IMR-90 (cell line): ENCODE measurements around the gene DDC. TPM values are rescaled to one million over a fixed set of nuclear protein-coding genes. Genes with fewer than 3 reads are reported as not detected.

Source experiments
- ATAC-seq: fragments of 200-7000 bp; cut with Tn5 transposase; 2 replicates; pipeline ENCODE4 v1.9.1; 2020; ENCODE audit warnings: low read depth, mild to moderate bottlenecking, moderate library complexity
- BruUV-seq: library from RNA; stranded (reverse); fragments of 400-500 nt; replicated peaks from 2 replicates; lab custom pipeline; 2021; lab: Mats Ljungman, UMichigan
- CTCF ChIA-PET: fragments of 300-600 bp; formaldehyde crosslinking; extraction: SDS; loops from one replicate; lab custom pipeline; 2021; ENCODE audit warnings: antibody characterized with exemption; lab: Yijun Ruan, JAX
- POLR2A ChIA-PET: fragments of 300-600 bp; sonication (Branson Sonifier 250); formaldehyde crosslinking; loops from one replicate; lab custom pipeline; 2022; ENCODE audit warnings: antibody characterized with exemption; ENCODE audit not compliant: unreplicated experiment; lab: Charles Lee
- DNase-seq: peaks from one replicate; pipeline ENCODE4 v3.0.0; 2013
- H2AFZ ChIP-seq: replicated peaks from 2 replicates; pipeline ENCODE3; 2013; ENCODE audit warnings: low read length, mild to moderate bottlenecking; ENCODE audit not compliant: poor library complexity
- H2AK5ac ChIP-seq: 2 replicates; pipeline ENCODE4 v1.6.1; 2013; ENCODE audit warnings: low read depth, low read length, inconsistent platforms
- H2AK9ac ChIP-seq: replicated peaks from 2 replicates; pipeline ENCODE3; 2013; ENCODE audit warnings: mild to moderate bottlenecking, low read depth, low read length, moderate library complexity; ENCODE audit not compliant: poor library complexity
- H2BK120ac ChIP-seq: 2 replicates; pipeline ENCODE4 v1.6.1; 2013; ENCODE audit warnings: low read depth, low read length, inconsistent platforms
- H2BK15ac ChIP-seq: 3 replicates; pipeline ENCODE4 v1.6.1; 2013; ENCODE audit warnings: low read depth, low read length, inconsistent platforms
- H2BK20ac ChIP-seq: 2 replicates; pipeline ENCODE4 v1.6.1; 2013; ENCODE audit warnings: low read depth, mild to moderate bottlenecking, inconsistent platforms, low read length, moderate library complexity
- H2BK5ac ChIP-seq: 2 replicates; pipeline ENCODE4 v1.6.1; 2013; ENCODE audit warnings: mild to moderate bottlenecking, low read depth, low read length, inconsistent platforms; ENCODE audit not compliant: poor library complexity, severe bottlenecking
- H3K14ac ChIP-seq: replicated peaks from 2 replicates; pipeline ENCODE4 v1.6.1; 2013; ENCODE audit warnings: low read depth, low read length, inconsistent platforms
- H3K18ac ChIP-seq: 2 replicates; pipeline ENCODE4 v1.6.1; 2013; ENCODE audit warnings: low read depth, low read length, control low read depth
- H3K23ac ChIP-seq: 2 replicates; pipeline ENCODE4 v1.6.1; 2013; ENCODE audit warnings: low read depth, low read length, inconsistent platforms
- H3K27ac ChIP-seq: 2 replicates; pipeline ENCODE4 v1.5.1; 2013; ENCODE audit warnings: mild to moderate bottlenecking, control low read depth, low read length; ENCODE audit not compliant: insufficient read depth
- H3K27me3 ChIP-seq: 2 replicates; pipeline ENCODE4 v1.6.1; 2013; ENCODE audit warnings: low read length; ENCODE audit not compliant: control insufficient read depth, insufficient read depth
- H3K36me3 ChIP-seq: 2 replicates; pipeline ENCODE4 v1.6.1; 2013; ENCODE audit warnings: low read length, mixed read lengths; ENCODE audit not compliant: control insufficient read depth, insufficient read depth
- H3K4ac ChIP-seq: 2 replicates; pipeline ENCODE4 v1.6.1; 2013; ENCODE audit warnings: low read depth, low read length, inconsistent platforms
- H3K4me1 ChIP-seq: 2 replicates; pipeline ENCODE4 v1.6.1; 2013; ENCODE audit warnings: low read length, mixed read lengths; ENCODE audit not compliant: control insufficient read depth, insufficient read depth
- H3K4me2 ChIP-seq: 2 replicates; pipeline ENCODE4 v1.6.1; 2013; ENCODE audit warnings: low read depth, mild to moderate bottlenecking, control low read depth, low read length, moderate library complexity
- H3K4me3 ChIP-seq: 2 replicates; pipeline ENCODE4 v1.5.1; 2013; ENCODE audit warnings: low read depth, mild to moderate bottlenecking, control low read depth, low read length, moderate library complexity; ENCODE audit not compliant: insufficient read depth
- H3K56ac ChIP-seq: 2 replicates; pipeline ENCODE4 v1.6.1; 2013; ENCODE audit warnings: low read length, inconsistent platforms; ENCODE audit not compliant: insufficient read depth; ENCODE audit errors: extremely low read depth
- H3K79me1 ChIP-seq, 2 experiments: 2 replicates each; pipeline ENCODE4 v1.6.1; 2013; ENCODE audit warnings: low read length in 2 of 2, inconsistent platforms in 1 of 2, low read depth in 1 of 2
- H3K9ac ChIP-seq: 2 replicates; pipeline ENCODE4 v1.6.1; 2013; ENCODE audit warnings: low read depth, low read length, control low read depth
- H3K9me1 ChIP-seq: 2 replicates; pipeline ENCODE4 v1.6.1; 2013; ENCODE audit warnings: low read length, inconsistent platforms; ENCODE audit not compliant: insufficient read depth
- H3K9me3 ChIP-seq: 2 replicates; pipeline ENCODE4 v1.6.1; 2013; ENCODE audit warnings: low read length; ENCODE audit not compliant: control insufficient read depth, insufficient read depth
- H4K20me1 ChIP-seq: 2 replicates; pipeline ENCODE4 v1.6.1; 2013; ENCODE audit warnings: low read length, inconsistent platforms; ENCODE audit not compliant: insufficient read depth
- H4K5ac ChIP-seq: 2 replicates; pipeline ENCODE4 v1.6.1; 2013; ENCODE audit warnings: mild to moderate bottlenecking, low read depth, low read length, control low read depth
- H4K8ac ChIP-seq, 2 experiments: 2 replicates each; pipeline ENCODE4 v1.6.1; 2013; ENCODE audit warnings: low read depth in 2 of 2, low read length in 2 of 2, control low read depth in 1 of 2, inconsistent platforms in 1 of 2
- H4K91ac ChIP-seq: 2 replicates; pipeline ENCODE4 v1.6.1; 2013; ENCODE audit warnings: low read depth, low read length, inconsistent platforms; ENCODE audit not compliant: insufficient read depth
- CHD1 ChIP-seq: IDR thresholded peaks from 2 replicates; pipeline ENCODE4 v1.6.1; 2012; ENCODE audit warnings: low read depth, low read length, improper control_type of control experiment
- FOS ChIP-seq: fragments of 150-350 bp; IDR thresholded peaks from 2 replicates; pipeline ENCODE4 v1.6.1; 2016; ENCODE audit warnings: low read depth, low read length
- MAFK ChIP-seq: IDR thresholded peaks from 2 replicates; pipeline ENCODE4 v1.6.1; 2012; ENCODE audit warnings: low read depth, low read length, improper control_type of control experiment
- MAZ ChIP-seq: IDR thresholded peaks from 2 replicates; pipeline ENCODE4 v1.6.1; 2012; ENCODE audit warnings: low read depth, mild to moderate bottlenecking, low read length, improper control_type of control experiment, moderate library complexity, borderline replicate concordance
- MXI1 ChIP-seq: IDR thresholded peaks from 2 replicates; pipeline ENCODE4 v1.6.1; 2012; ENCODE audit warnings: low read depth, mild to moderate bottlenecking, low read length, moderate library complexity, borderline replicate concordance
- NFE2L2 ChIP-seq: fragments of 150-350 bp; IDR thresholded peaks from 2 replicates; pipeline ENCODE4 v1.6.1; 2016; ENCODE audit warnings: low read depth, mild to moderate bottlenecking, low read length
- RFX5 ChIP-seq: IDR thresholded peaks from 2 replicates; pipeline ENCODE4 v1.8.0; 2012; ENCODE audit warnings: low read depth, mild to moderate bottlenecking, low read length, moderate library complexity
- SMC3 ChIP-seq: fragments of 150-350 bp; IDR thresholded peaks from 2 replicates; pipeline ENCODE4 v1.6.1; 2016; ENCODE audit warnings: low read depth, mild to moderate bottlenecking, antibody characterized with exemption, low read length, moderate library complexity
- USF2 ChIP-seq: fragments of 150-350 bp; IDR thresholded peaks from 2 replicates; pipeline ENCODE4 v1.6.1; 2017; ENCODE audit warnings: mild to moderate bottlenecking, antibody characterized with exemption, low read length, low read depth
- WGBS, 2 experiments: methylation state at CpG; one replicate each; pipeline versions ENCODE4 v1.1.5 to v1.1.7; 2013; ENCODE audit warnings: missing lambda C conversion rate in 2 of 2; ENCODE audit not compliant: insufficient read length in 1 of 2; ENCODE audit errors: extremely low coverage in 2 of 2; 5-methylcytosine and 5-hydroxymethylcytosine counted together
- dilution Hi-C: fragments of 300-500 bp; cut with HindIII; formaldehyde crosslinking; loops from one replicate; pipeline ENCODE4 v1.14.3; 2018; ENCODE audit warnings: low sequenced_read_pairs; ENCODE audit not compliant: unreplicated experiment
- in situ Hi-C: fragments of 300-500 bp; cut with MboI; formaldehyde crosslinking; loops from 3 replicates; pipeline ENCODE4 v1.14.3; 2019; ENCODE audit warnings: low sequenced_read_pairs, inconsistent platforms, mixed read lengths
- intact Hi-C: fragments of 100-400 bp; cut with micrococcal nuclease; formaldehyde crosslinking; loops from 2 replicates; pipeline ENCODE4 v1.10.0; 2022
- polyA plus RNA-seq, 3 experiments: library from polyadenylated mRNA; depleted of rRNA; stranded (reverse); fragments of >200 nt; gene quantifications; 2 replicates each; pipeline ENCODE4 v1.2.3, GENCODE V29; 2012; ENCODE audit warnings: low replicate concordance in 1 of 3
- total RNA-seq: library from RNA; depleted of rRNA; stranded (reverse); fragments of >200 nt; gene quantifications from 2 replicates; pipeline ENCODE4 v1.2.3, GENCODE V29; 2012
- TF ChIP-seq, protein P1 (sequence below): conservative IDR thresholded peaks from 2 replicates; pipeline ENCODE4 v1.5.1; 2012; ENCODE audit warnings: mild to moderate bottlenecking, low read depth, low read length, improper control_type of control experiment

Gene DDC
- total and polyA plus RNA-seq, 2 of the 4 experiments (the other 2 are of a cell fraction), result not detected

GRCh38 chr7:50553973-50554372 is 11.2 kb downstream of the DDC start:
- H3K18ac ChIP-seq, result no peak overlapping the region

More at GRCh38 chr7:50553973-50554372, 11.2 kb downstream of the DDC start:
- Histone ChIP-seq H2BK15ac (no peak overlapping the region), H3K56ac (no peak overlapping the region), H2BK5ac (no peak overlapping the region), H3K14ac (no peak overlapping the region), H2AK9ac (no peak overlapping the region), H3K4me1 (no peaks in the 10 kb centered on the region), H3K27me3 (peaks cover 2% of the 10 kb centered on the region), H3K79me1 (no peaks in the 10 kb centered on the region), H3K4me2 (no peak overlapping the region), H3K4me3 (no peak overlapping the region), H4K5ac (no peak overlapping the region), H2BK120ac (no peak overlapping the region), H3K9ac (no peak overlapping the region), H3K9me1 (no peaks in the 10 kb centered on the region), H2BK20ac (no peak overlapping the region), H3K4ac (no peak overlapping the region), H2AFZ (no peak overlapping the region), H3K9me3 (no peaks in the 10 kb centered on the region), H3K27ac (no peak overlapping the region), H4K8ac (no peak overlapping the region), H3K23ac (no peak overlapping the region), H2AK5ac (no peak overlapping the region), H4K20me1 (no peaks in the 10 kb centered on the region), H3K36me3 (no peaks in the 10 kb centered on the region), H4K91ac (no peak overlapping the region)
- intact Hi-C loops (no loop called here), in situ Hi-C loops (no loop called here), dilution Hi-C loops (no loop called here)
- TF ChIP-seq USF2 (no peak), SMC3 (no peak), MAFK (no peak), RFX5 (no peak), NFE2L2 (no peak), MAZ (no peak), CHD1 (no peak), MXI1 (no peak), FOS (no peak)
- TF ChIP-seq, protein P1, sequence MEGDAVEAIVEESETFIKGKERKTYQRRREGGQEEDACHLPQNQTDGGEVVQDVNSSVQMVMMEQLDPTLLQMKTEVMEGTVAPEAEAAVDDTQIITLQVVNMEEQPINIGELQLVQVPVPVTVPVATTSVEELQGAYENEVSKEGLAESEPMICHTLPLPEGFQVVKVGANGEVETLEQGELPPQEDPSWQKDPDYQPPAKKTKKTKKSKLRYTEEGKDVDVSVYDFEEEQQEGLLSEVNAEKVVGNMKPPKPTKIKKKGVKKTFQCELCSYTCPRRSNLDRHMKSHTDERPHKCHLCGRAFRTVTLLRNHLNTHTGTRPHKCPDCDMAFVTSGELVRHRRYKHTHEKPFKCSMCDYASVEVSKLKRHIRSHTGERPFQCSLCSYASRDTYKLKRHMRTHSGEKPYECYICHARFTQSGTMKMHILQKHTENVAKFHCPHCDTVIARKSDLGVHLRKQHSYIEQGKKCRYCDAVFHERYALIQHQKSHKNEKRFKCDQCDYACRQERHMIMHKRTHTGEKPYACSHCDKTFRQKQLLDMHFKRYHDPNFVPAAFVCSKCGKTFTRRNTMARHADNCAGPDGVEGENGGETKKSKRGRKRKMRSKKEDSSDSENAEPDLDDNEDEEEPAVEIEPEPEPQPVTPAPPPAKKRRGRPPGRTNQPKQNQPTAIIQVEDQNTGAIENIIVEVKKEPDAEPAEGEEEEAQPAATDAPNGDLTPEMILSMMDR, result no peak
- no CpG with 5 or more reads among the region's 3 CpGs for WGBS, 2 experiments
- BruUV-seq, result no TSS peak
- POLR2A ChIA-PET, result no interaction called here
- ATAC-seq, result no peak
- no peak for DNase-seq
- CTCF ChIA-PET, result interaction anchor here (1.0 kb wide), 1 partner anchor 13 kb away, joined by 4 read pairs; no protein-coding TSS in a partner anchor
